NCI-H345 (cell line): Measurements from ENCODE around the gene TAS2R1.

ENCODE experiments used
- DNase-seq: peaks from one replicate; lab custom pipeline; 2025; lab: John Stamatoyannopoulos, UW

TAS2R1 gene

DNA sequence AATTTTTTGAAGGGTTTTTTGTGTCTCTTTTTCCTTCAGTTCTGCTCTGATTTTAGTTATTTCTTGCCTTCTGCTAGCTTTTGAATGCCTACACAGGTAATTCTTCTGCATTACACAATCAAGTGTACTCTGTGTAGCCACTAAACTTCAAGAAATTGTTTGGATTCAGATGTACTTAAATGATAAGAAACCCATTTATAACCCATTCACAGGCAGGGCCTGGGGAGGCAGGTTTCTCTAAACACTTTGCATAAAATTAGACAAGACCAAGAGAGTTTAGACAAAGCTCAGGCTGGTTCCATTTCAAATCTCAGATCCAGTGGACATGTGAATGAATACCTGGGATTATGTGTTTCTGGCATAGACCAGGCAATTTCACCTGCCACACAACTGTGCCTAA lies 43.0 kb downstream of the TAS2R1 start:
- DNase-seq, result no peak

GRCh38 chr5:9582406-9582805 lies 47.7 kb downstream of the TAS2R1 start:
- no peak for DNase-seq
